Keratinocyte (primary cell): ENCODE results near the gene KRT37. TPM values are rescaled to one million over a fixed set of nuclear protein-coding genes. Genes with fewer than 3 reads are reported as not detected.
"Not testable (repeated sequence)": the region's sequence is repeated elsewhere in the genome, so short reads cannot be mapped to it uniquely, and the experiment has no call there.

Experiments used
- DNase-seq: peaks from one replicate; pipeline ENCODE4 v3.0.0-alpha.2; 2011; ENCODE audit warnings: low read depth, missing footprints, low spot score
- FAIRE-seq: peaks from 2 replicates; lab custom pipeline; 2011; peaks lifted over from hg19 to GRCh38; lab: Jason Lieb, UNC
- H2AFZ ChIP-seq: 2 replicates; pipeline ENCODE4 v1.6.0; 2012; ENCODE audit warnings: low read length, control low read depth, inconsistent platforms; ENCODE audit not compliant: control insufficient read depth
- H3K27ac ChIP-seq: 2 replicates; pipeline ENCODE4 v1.5.1; 2011; ENCODE audit warnings: low read length; ENCODE audit not compliant: control insufficient read depth, insufficient read depth
- H3K27me3 ChIP-seq: 3 replicates; pipeline ENCODE4 v1.6.0; 2011; ENCODE audit warnings: low read length; ENCODE audit not compliant: control insufficient read depth, insufficient read depth; ENCODE audit errors: extremely low read depth
- H3K36me3 ChIP-seq, 2 experiments: 2 replicates in 1 of 2; 3 replicates in 1 of 2; pipeline ENCODE4 v1.5.1; 2011; ENCODE audit warnings: low read length in 2 of 2, mild to moderate bottlenecking in 1 of 2; ENCODE audit not compliant: control insufficient read depth in 2 of 2, insufficient read depth in 2 of 2; ENCODE audit errors: extremely low read depth in 1 of 2
- H3K4me1 ChIP-seq: 3 replicates; pipeline ENCODE4 v1.5.1; 2011; ENCODE audit warnings: low read length; ENCODE audit not compliant: control insufficient read depth, insufficient read depth; ENCODE audit errors: extremely low read depth
- H3K4me2 ChIP-seq: 3 replicates; pipeline ENCODE4 v1.6.0; 2011; ENCODE audit warnings: low read depth, low read length; ENCODE audit not compliant: control insufficient read depth, insufficient read depth; ENCODE audit errors: extremely low read depth
- H3K4me3 ChIP-seq, 3 experiments: fragments of 200-600 bp in 1 of 3; sonication (generic) in 1 of 3; 2 replicates in 2 of 3; 3 replicates in 1 of 3; pipeline ENCODE4 v1.5.1; 2011 to 2016; ENCODE audit warnings: low read length in 3 of 3, mild to moderate bottlenecking in 3 of 3, control low read depth in 2 of 3, inconsistent platforms in 1 of 3, low read depth in 1 of 3, mixed read lengths in 1 of 3, mixed run types in 1 of 3, moderate library complexity in 1 of 3; ENCODE audit not compliant: control insufficient read depth in 2 of 3, insufficient read depth in 2 of 3; ENCODE audit errors: extremely low read depth in 1 of 3
- H3K79me2 ChIP-seq: 2 replicates; pipeline ENCODE4 v1.6.0; 2012; ENCODE audit warnings: low read length; ENCODE audit not compliant: control insufficient read depth, insufficient read depth
- H3K9ac ChIP-seq: 3 replicates; pipeline ENCODE4 v1.6.0; 2011; ENCODE audit warnings: low read length; ENCODE audit not compliant: control insufficient read depth, insufficient read depth; ENCODE audit errors: extremely low read depth
- H3K9me1 ChIP-seq: 3 replicates; pipeline ENCODE4 v1.6.0; 2011; ENCODE audit warnings: low read length; ENCODE audit not compliant: control insufficient read depth, insufficient read depth; ENCODE audit errors: extremely low read depth
- H3K9me3 ChIP-seq: 2 replicates; pipeline ENCODE4 v1.5.1; 2012; ENCODE audit warnings: low read depth, low read length; ENCODE audit not compliant: control insufficient read depth
- H4K20me1 ChIP-seq: 3 replicates; pipeline ENCODE4 v1.6.0; 2011; ENCODE audit warnings: low read length; ENCODE audit not compliant: control insufficient read depth, insufficient read depth; ENCODE audit errors: extremely low read depth
- CTCF ChIP-seq, 3 experiments: IDR thresholded peaks in 1 of 3; conservative IDR thresholded peaks in 1 of 3; optimal IDR thresholded peaks in 1 of 3; 2 replicates in 2 of 3; 3 replicates in 1 of 3; pipeline versions ENCODE3 to v1.5.1; 2011; ENCODE audit warnings: low read length in 3 of 3, mild to moderate bottlenecking in 3 of 3, moderate library complexity in 2 of 3, control low read depth in 1 of 3, inconsistent platforms in 1 of 3; ENCODE audit not compliant: insufficient read depth in 2 of 3; ENCODE audit errors: extremely low read depth in 1 of 3
- EZH2 ChIP-seq: IDR thresholded peaks from one replicate; pipeline ENCODE4 v1.6.1; 2012; ENCODE audit warnings: inconsistent platforms, mild to moderate bottlenecking, low read length, moderate library complexity
- dilution Hi-C: fragments of 300-500 bp; cut with MboI; formaldehyde crosslinking; loops from one replicate; pipeline ENCODE4 v1.7.0; 2020; ENCODE audit warnings: low sequenced_read_pairs; ENCODE audit not compliant: extremely low pct_ligation_motif_present
- polyA plus RNA-seq, 5 experiments: library from polyadenylated mRNA; depleted of rRNA in 3 of 5; stranded (reverse) in 3 of 5; stranded (forward) in 1 of 5; unstranded in 1 of 5; fragments of >200 nt; gene quantifications; 1 replicate in 1 of 5; 2 replicates in 3 of 5; 3 replicates in 1 of 5; pipeline versions ENCODE4 v1.2.1 to v1.2.3, GENCODE V29; 2011 to 2012; ENCODE audit warnings: missing spikeins in 2 of 5, low read depth in 1 of 5, low replicate concordance in 1 of 5

The KRT37 gene
- polyA plus RNA-seq, 1 donor (not counting 4 experiments of a cell fraction or from before 2014, with no cell fraction given): 0.08 TPM

- no peak for TF ChIP-seq EZH2
- no peak for TF ChIP-seq CTCF (optimal IDR thresholded peaks at IDR 0.05 in 1 of 3, IDR thresholded peaks at IDR 0.05 in 1 of 3, conservative IDR thresholded peaks at IDR 0.05 in 1 of 3; ENCODE audit: extremely low read depth in 1 of 3, insufficient read depth in 2 of 3, low read length in 3 of 3)
- Histone ChIP-seq H3K4me1 (no peaks in the 10 kb centered on the region), H3K9me1 (no peaks in the 10 kb centered on the region), H3K36me3 (no peaks in the 10 kb centered on the region), H3K79me2 (no peaks in the 10 kb centered on the region), H4K20me1 (no peaks in the 10 kb centered on the region), H3K4me2 (no peak overlapping the region), H2AFZ (no peak overlapping the region), H3K4me3 (no peak overlapping the region), H3K9ac (no peak overlapping the region), H3K27me3 (no peaks in the 10 kb centered on the region), H3K27ac (no peak overlapping the region), H3K9me3 (no peaks in the 10 kb centered on the region)
- DNase-seq (no peak), FAIRE-seq (no peak)
- dilution Hi-C loops: no loop called here
Measured at GRCh38 chr17:41434005-41434404, 9.6 kb upstream of the KRT37 start.

GRCh38 chr17:41433586-41433985 lies 9.2 kb upstream of the KRT37 start:
- no peak overlapping the region for H2AFZ ChIP-seq
- FAIRE-seq: no peak
- dilution Hi-C loops: no loop called here

GRCh38 chr17:41430376-41430775 lies 6.0 kb upstream of the KRT37 start:
- H3K36me3 ChIP-seq, H3K4me2 ChIP-seq, DNase-seq, dilution Hi-C loops, H3K9me3 ChIP-seq, H2AFZ ChIP-seq, H3K27me3 ChIP-seq, H3K9ac ChIP-seq, H3K4me1 ChIP-seq, H3K79me2 ChIP-seq, H3K9me1 ChIP-seq, H3K27ac ChIP-seq, FAIRE-seq, H3K4me3 ChIP-seq, H4K20me1 ChIP-seq: not testable (repeated sequence)

More at GRCh38 chr17:41433586-41433985, 9.2 kb upstream of the KRT37 start:
- Histone ChIP-seq H3K9ac (no peak overlapping the region), H3K27me3 (no peaks in the 10 kb centered on the region), H4K20me1 (no peaks in the 10 kb centered on the region), H3K4me3 (no peak overlapping the region), H3K4me1 (no peaks in the 10 kb centered on the region), H3K79me2 (no peaks in the 10 kb centered on the region), H3K9me1 (no peaks in the 10 kb centered on the region), H3K4me2 (no peak overlapping the region), H3K36me3 (no peaks in the 10 kb centered on the region), H3K27ac (no peak overlapping the region), H3K9me3 (no peaks in the 10 kb centered on the region)
- TF ChIP-seq EZH2: no peak
- TF ChIP-seq CTCF (optimal IDR thresholded peaks at IDR 0.05 in 1 of 3, IDR thresholded peaks at IDR 0.05 in 1 of 3, conservative IDR thresholded peaks at IDR 0.05 in 1 of 3; ENCODE audit: extremely low read depth in 1 of 3, insufficient read depth in 2 of 3, low read length in 3 of 3): no peak
- no peak for DNase-seq
